Measurements from ENCODE around the gene PKM.
"Not testable (repeated sequence)": the region's sequence is repeated elsewhere in the genome, so short reads cannot be mapped to it uniquely, and the experiment has no call there.

PKM gene

GRCh38 chr15:72176743-72177142, 54.2 kb downstream of the PKM start:
- H3K27ac Mint-ChIP-seq, result no peak overlapping the region
- H3K4me3 Mint-ChIP-seq, result no peak overlapping the region
- no peaks in the 10 kb centered on the region for H3K9me3 Mint-ChIP-seq
- H3K4me1 Mint-ChIP-seq, result no peaks in the 10 kb centered on the region
- peaks cover 7% of the 10 kb centered on the region for H3K27me3 Mint-ChIP-seq
- no peaks in the 10 kb centered on the region for H3K36me3 Mint-ChIP-seq

- no peaks in the 10 kb centered on the region for H3K36me3 Mint-ChIP-seq
Measured at GRCh38 chr15:72176159-72176558, 54.8 kb downstream of the PKM start.

GRCh38 chr15:72175186-72176044, 55.6 kb downstream of the PKM start:
- H3K4me1 Mint-ChIP-seq, result no peaks in the 10 kb centered on the region
- no peaks in the 10 kb centered on the region for H3K9me3 Mint-ChIP-seq
- H3K36me3 Mint-ChIP-seq, result no peaks in the 10 kb centered on the region
- H3K27ac Mint-ChIP-seq, result no peak overlapping the region
- H3K4me3 Mint-ChIP-seq, result no peak overlapping the region
- H3K27me3 Mint-ChIP-seq, result no peaks in the 10 kb centered on the region

More at GRCh38 chr15:72176159-72176558, 54.8 kb downstream of the PKM start:
- Mint-ChIP-seq H3K4me1 (no peaks in the 10 kb centered on the region), H3K27me3 (peaks cover 3% of the 10 kb centered on the region), H3K9me3 (no peaks in the 10 kb centered on the region), H3K4me3 (no peak overlapping the region), H3K27ac (no peak overlapping the region)

GRCh38 chr15:72174551-72175165, 56.3 kb downstream of the PKM start:
- Mint-ChIP-seq H3K27me3 (no peaks in the 10 kb centered on the region), H3K4me3 (no peak overlapping the region), H3K27ac (no peak overlapping the region), H3K4me1 (no peaks in the 10 kb centered on the region), H3K9me3 (no peaks in the 10 kb centered on the region), H3K36me3 (no peaks in the 10 kb centered on the region)

- Mint-ChIP-seq H3K27ac (no peak overlapping the region), H3K4me1 (no peaks in the 10 kb centered on the region), H3K36me3 (no peaks in the 10 kb centered on the region), H3K9me3 (no peaks in the 10 kb centered on the region), H3K27me3 (no peaks in the 10 kb centered on the region), H3K4me3 (no peak overlapping the region)
Measured at GRCh38 chr15:72173864-72174550, 57.0 kb downstream of the PKM start.

- H3K4me1 Mint-ChIP-seq, result no peaks in the 10 kb centered on the region
- H3K4me3 Mint-ChIP-seq, result no peak overlapping the region
- H3K27ac Mint-ChIP-seq, result no peak overlapping the region
- no peaks in the 10 kb centered on the region for H3K36me3 Mint-ChIP-seq
- H3K27me3 Mint-ChIP-seq, result no peaks in the 10 kb centered on the region
- H3K9me3 Mint-ChIP-seq, result no peaks in the 10 kb centered on the region
Measured at GRCh38 chr15:72173401-72173800, 57.6 kb downstream of the PKM start.

GRCh38 chr15:72172796-72173195, 58.2 kb downstream of the PKM start:
- Mint-ChIP-seq H3K36me3 (no peaks in the 10 kb centered on the region), H3K27me3 (no peaks in the 10 kb centered on the region), H3K4me1 (no peaks in the 10 kb centered on the region), H3K4me3 (no peak overlapping the region), H3K27ac (no peak overlapping the region), H3K9me3 (no peaks in the 10 kb centered on the region)

GRCh38 chr15:72171978-72172377, 59.0 kb downstream of the PKM start:
- not testable (repeated sequence) for H3K4me1 Mint-ChIP-seq, H3K4me3 Mint-ChIP-seq, H3K9me3 Mint-ChIP-seq, H3K27me3 Mint-ChIP-seq, H3K27ac Mint-ChIP-seq, H3K36me3 Mint-ChIP-seq

- H3K4me3 Mint-ChIP-seq, result no peak overlapping the region
- H3K4me1 Mint-ChIP-seq, result no peaks in the 10 kb centered on the region
- peak overlapping the region; percentile 53 for H3K27ac Mint-ChIP-seq
- H3K27me3 Mint-ChIP-seq, result no peaks in the 10 kb centered on the region
- H3K36me3 Mint-ChIP-seq, result no peaks in the 10 kb centered on the region
- H3K9me3 Mint-ChIP-seq, result no peaks in the 10 kb centered on the region
Measured at GRCh38 chr15:72170691-72171090, 60.3 kb downstream of the PKM start.

- no peaks in the 10 kb centered on the region for H3K27me3 Mint-ChIP-seq
- H3K9me3 Mint-ChIP-seq, result no peaks in the 10 kb centered on the region
- no peak overlapping the region for H3K4me3 Mint-ChIP-seq
- H3K36me3 Mint-ChIP-seq, result no peaks in the 10 kb centered on the region
- H3K27ac Mint-ChIP-seq, result no peak overlapping the region
- no peaks in the 10 kb centered on the region for H3K4me1 Mint-ChIP-seq
Measured at GRCh38 chr15:72169921-72170611, 60.9 kb downstream of the PKM start.

- H3K36me3 Mint-ChIP-seq, result no peaks in the 10 kb centered on the region
- H3K4me1 Mint-ChIP-seq, result no peaks in the 10 kb centered on the region
- H3K27me3 Mint-ChIP-seq, result no peaks in the 10 kb centered on the region
- H3K9me3 Mint-ChIP-seq, result no peaks in the 10 kb centered on the region
- no peak overlapping the region for H3K4me3 Mint-ChIP-seq
- no peak overlapping the region for H3K27ac Mint-ChIP-seq
Measured at GRCh38 chr15:72169236-72169920, 61.6 kb downstream of the PKM start.

- Mint-ChIP-seq H3K27me3 (no peaks in the 10 kb centered on the region), H3K4me3 (no peak overlapping the region), H3K4me1 (no peaks in the 10 kb centered on the region), H3K36me3 (no peaks in the 10 kb centered on the region), H3K9me3 (no peaks in the 10 kb centered on the region), H3K27ac (no peak overlapping the region)
Measured at GRCh38 chr15:72168808-72169190, 62.2 kb downstream of the PKM start.

GRCh38 chr15:72168131-72168807, 62.7 kb downstream of the PKM start:
- Mint-ChIP-seq H3K4me3 (no peak overlapping the region), H3K9me3 (no peaks in the 10 kb centered on the region), H3K36me3 (no peaks in the 10 kb centered on the region), H3K4me1 (no peaks in the 10 kb centered on the region), H3K27me3 (no peaks in the 10 kb centered on the region), H3K27ac (no peak overlapping the region)

- H3K36me3 Mint-ChIP-seq, result no peaks in the 10 kb centered on the region
- no peaks in the 10 kb centered on the region for H3K4me1 Mint-ChIP-seq
- H3K4me3 Mint-ChIP-seq, result no peak overlapping the region
- no peaks in the 10 kb centered on the region for H3K27me3 Mint-ChIP-seq
- no peaks in the 10 kb centered on the region for H3K9me3 Mint-ChIP-seq
- H3K27ac Mint-ChIP-seq, result no peak overlapping the region
Measured at GRCh38 chr15:72167445-72167844, 63.5 kb downstream of the PKM start.
